Panc1 (cell line): Measurements from ENCODE around the gene TMPRSS11B.

ENCODE experiments used
- POLR2AphosphoS5 ChIP-seq: IDR thresholded peaks from 2 replicates; pipeline ENCODE4 v1.6.1; 2012; ENCODE audit warnings: mild to moderate bottlenecking, low read depth, low read length, moderate library complexity
- REST ChIP-seq, 2 experiments: IDR thresholded peaks; 2 replicates each; pipeline ENCODE4 v1.6.1; 2011 to 2012; ENCODE audit warnings: low read depth in 2 of 2, control low read depth in 1 of 2, low read length in 1 of 2, mild to moderate bottlenecking in 1 of 2, moderate library complexity in 1 of 2; ENCODE audit not compliant: insufficient read depth in 1 of 2
- SIN3A ChIP-seq: IDR thresholded peaks from 2 replicates; pipeline ENCODE4 v1.6.1; 2012; ENCODE audit warnings: low read depth, mild to moderate bottlenecking, low read length, moderate library complexity, borderline replicate concordance; ENCODE audit not compliant: insufficient read depth
- TCF7L2 ChIP-seq: IDR thresholded peaks from 2 replicates; pipeline ENCODE4 v1.6.1; 2011; ENCODE audit warnings: mild to moderate bottlenecking, low read depth, low read length, inconsistent platforms
- TF ChIP-seq, protein P1 (sequence below): fragments of 450-650 bp; IDR thresholded peaks from 2 replicates; pipeline ENCODE4 v1.5.1; 2017; ENCODE audit warnings: mild to moderate bottlenecking

- TF ChIP-seq, protein P1, sequence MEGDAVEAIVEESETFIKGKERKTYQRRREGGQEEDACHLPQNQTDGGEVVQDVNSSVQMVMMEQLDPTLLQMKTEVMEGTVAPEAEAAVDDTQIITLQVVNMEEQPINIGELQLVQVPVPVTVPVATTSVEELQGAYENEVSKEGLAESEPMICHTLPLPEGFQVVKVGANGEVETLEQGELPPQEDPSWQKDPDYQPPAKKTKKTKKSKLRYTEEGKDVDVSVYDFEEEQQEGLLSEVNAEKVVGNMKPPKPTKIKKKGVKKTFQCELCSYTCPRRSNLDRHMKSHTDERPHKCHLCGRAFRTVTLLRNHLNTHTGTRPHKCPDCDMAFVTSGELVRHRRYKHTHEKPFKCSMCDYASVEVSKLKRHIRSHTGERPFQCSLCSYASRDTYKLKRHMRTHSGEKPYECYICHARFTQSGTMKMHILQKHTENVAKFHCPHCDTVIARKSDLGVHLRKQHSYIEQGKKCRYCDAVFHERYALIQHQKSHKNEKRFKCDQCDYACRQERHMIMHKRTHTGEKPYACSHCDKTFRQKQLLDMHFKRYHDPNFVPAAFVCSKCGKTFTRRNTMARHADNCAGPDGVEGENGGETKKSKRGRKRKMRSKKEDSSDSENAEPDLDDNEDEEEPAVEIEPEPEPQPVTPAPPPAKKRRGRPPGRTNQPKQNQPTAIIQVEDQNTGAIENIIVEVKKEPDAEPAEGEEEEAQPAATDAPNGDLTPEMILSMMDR = no peak
- TF ChIP-seq REST (IDR thresholded peaks at IDR 0.05; ENCODE audit: insufficient read depth in 1 of 2, low read depth in 2 of 2, low read length in 1 of 2) (no peak), TCF7L2 (no peak), POLR2AphosphoS5 (no peak), SIN3A (no peak)
Observed at GRCh38 chr4:68259191-68259590, 13.7 kb upstream of the TMPRSS11B start.
